DMS 273 (cell line): ENCODE data around the gene FAM120A.

Source experiments
- DNase-seq: peaks from one replicate; lab custom pipeline; 2025; ENCODE audit not compliant: unreplicated experiment; lab: John Stamatoyannopoulos, UW

FAM120A gene

DNA sequence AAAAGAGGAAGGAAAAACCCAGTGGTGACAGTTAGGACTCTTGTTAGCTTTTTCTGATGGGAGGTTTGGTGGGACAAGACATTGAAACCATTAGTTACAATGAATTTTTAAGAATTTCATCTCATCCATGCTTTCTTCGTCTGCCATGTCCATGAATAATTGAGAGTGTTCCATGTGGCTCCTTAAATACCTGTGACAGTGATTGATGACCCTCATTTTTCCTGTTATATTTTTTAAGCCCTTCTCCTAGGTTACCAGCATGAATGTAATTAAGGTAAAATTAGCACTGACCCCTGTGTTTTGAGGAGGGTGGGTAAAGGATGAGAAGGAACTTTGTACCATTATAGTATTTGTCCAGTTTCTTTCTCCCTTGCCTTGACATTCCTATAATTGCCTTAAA lies 101.4 kb downstream of the FAM120A start:
- no peak for DNase-seq

DNA sequence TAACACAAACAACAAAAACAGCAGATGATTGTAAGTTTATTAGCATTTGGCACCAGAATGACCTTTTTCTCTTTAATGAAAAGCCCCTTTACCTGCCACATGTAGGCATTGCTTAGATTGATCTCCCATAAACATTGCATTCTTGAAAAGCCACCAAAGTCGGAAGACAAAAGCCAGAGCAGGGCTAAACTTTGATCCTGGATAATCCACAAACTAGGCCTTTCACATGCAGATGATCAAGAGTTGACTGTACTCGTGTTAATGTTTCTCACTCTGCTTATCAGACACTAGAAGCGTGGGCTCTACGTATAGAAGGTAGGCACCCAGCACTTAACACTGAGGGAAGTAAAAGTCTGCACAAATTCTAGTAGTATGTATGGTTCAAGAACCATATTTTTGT lies 103.9 kb downstream of the FAM120A start:
- DNase-seq: no peak

DNA sequence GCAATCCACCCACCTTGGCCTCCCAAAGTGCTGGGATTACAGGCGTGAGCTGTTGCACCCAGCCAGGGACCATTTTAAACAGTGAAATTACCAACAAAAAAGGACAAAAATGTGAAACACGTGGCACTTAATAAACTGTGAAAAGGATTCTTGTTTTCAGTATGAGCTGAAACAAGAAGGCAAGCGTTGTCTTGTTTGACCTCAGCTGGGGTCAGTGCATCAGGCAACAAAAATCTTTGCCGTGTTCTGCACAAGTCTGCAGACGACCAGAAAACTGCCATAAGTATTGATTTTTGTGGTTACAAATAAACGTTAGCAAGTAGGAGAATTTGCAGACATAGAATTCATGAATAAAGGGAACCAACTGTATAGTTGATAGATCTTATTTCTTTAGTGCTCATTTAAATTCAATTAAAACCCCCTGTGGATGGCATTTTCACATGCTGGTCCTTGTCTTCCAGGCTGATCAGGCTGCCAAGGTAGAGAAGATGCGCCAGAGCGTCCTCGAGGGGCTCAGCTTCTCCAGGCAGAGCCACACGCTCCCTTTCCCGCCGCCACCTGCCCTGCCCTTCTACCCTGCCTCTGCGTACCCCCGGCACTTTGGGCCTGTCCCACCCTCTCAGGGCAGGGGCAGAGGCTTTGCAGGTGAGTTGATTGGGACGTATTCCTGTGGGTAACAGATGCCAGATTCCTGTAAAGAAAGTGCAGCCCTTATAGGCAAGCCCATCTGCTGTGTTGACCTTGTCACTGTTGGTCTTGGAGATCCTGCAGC lies 106.1 kb downstream of the FAM120A start:
- no peak for DNase-seq

DNA sequence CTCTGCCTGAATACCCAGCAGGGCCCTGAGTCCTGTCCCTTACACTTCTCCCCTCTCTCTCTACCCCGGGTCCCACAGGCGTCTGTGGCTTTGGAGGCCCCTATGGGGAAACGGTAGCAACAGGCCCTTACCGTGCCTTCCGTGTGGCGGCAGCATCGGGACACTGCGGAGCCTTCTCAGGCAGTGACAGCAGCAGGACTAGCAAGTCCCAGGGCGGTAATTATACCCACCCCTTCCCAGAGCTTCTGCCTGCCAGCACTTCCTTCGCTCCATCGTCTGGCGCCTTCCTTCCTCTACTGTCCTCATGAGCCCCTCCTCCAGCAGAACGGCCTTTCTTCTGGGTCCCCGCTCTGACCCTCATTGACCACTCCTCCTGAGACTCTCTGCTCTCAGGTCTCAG lies 107.0 kb downstream of the FAM120A start:
- DNase-seq: no peak

DNA sequence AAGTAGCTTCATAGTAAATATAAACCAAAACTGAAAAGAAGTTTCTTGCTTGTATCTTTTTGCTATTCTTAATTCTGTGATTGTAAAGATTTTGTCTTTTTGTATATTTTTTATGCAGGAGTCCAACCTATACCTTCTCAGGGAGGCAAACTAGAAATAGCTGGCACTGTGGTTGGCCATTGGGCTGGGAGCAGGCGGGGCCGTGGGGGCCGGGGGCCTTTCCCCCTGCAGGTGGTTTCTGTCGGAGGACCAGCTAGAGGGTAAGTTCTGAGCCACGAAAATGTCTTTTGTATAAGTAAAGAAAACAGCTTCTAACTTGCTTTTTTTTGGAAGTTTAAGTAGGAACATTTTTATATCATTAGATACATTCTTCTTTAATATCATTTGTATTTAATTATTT lies 109.5 kb downstream of the FAM120A start:
- no peak for DNase-seq

DNA sequence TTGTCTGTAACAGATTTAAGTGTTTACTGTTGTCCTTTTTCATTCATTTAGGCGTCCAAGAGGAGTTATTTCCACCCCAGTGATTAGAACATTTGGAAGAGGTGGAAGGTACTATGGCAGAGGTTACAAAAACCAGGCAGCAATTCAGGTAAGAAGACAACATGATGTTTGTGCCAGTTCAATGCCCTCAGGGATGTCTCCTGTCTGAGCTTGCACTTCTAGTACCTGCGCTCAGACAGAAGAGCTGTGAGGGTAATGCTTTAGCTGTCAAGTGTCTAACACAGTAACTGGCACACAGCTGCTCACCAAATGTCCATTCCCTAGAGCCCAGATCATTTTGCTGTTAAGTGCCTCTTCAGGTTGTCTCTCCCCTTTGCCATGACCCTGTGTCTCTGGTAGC lies 110.7 kb downstream of the FAM120A start:
- no peak for DNase-seq

DNA sequence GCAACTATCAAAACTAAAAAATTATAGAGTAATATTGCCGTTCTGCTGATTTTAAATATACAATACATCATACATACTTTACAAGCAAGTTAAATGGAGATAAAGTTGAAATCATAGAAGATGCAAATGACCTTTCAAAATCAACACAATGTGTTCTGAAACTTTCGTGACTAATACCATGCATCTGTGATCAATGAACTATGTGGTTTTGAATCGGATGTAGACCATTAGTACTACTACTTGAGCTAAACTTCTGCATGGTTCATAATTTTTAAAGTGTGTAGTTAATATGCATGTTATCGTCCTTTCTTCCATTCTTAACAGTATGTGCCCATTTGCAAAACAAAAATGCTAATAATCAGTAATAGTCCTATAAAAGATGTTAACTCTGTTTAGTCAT lies 113.6 kb downstream of the FAM120A start:
- no peak for DNase-seq

DNA sequence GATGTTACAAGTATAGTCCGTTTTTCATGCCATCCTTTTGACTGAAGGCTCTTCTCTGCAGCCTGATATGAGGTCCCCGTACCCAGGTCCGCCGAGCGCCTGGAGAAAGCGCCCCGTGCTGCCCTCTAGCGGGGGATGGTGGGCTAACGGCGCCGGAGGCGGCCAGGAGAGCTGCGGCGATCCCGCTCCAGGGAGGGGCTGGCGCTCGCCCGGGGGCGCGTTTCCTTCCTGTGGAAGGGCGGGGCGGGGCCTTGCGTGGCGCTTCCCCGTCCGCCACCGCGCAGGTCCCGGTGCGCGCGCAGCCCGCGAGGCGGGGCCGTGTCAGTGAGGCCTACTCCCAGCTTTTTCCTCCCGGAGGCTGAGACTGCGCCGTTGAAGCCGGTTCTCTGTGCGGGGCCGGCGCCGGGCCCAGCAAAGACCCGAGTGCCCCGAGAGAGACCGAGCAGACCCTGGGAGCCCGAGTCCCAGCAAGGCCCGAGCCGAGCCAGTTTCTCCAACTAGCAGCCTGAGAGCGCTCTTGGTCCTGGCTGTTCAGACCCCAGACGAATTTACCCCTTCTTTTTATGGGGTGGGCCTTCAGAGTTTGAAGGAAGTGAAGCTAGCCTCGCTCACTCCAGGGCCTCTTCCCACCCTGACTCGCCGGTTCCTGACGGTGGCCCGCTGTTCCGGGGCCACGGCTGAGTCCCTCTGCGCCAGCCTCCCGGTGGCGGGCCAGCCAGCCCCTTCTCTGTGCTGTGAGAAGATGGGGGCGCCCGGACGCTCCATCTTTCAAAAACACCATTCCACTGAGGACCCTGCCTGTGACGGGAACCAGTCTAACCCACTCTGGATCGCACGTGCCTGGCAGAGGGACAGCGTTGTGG lies 115.2 kb downstream of the FAM120A start:
- DNase-seq: peak; percentile 98

DNA sequence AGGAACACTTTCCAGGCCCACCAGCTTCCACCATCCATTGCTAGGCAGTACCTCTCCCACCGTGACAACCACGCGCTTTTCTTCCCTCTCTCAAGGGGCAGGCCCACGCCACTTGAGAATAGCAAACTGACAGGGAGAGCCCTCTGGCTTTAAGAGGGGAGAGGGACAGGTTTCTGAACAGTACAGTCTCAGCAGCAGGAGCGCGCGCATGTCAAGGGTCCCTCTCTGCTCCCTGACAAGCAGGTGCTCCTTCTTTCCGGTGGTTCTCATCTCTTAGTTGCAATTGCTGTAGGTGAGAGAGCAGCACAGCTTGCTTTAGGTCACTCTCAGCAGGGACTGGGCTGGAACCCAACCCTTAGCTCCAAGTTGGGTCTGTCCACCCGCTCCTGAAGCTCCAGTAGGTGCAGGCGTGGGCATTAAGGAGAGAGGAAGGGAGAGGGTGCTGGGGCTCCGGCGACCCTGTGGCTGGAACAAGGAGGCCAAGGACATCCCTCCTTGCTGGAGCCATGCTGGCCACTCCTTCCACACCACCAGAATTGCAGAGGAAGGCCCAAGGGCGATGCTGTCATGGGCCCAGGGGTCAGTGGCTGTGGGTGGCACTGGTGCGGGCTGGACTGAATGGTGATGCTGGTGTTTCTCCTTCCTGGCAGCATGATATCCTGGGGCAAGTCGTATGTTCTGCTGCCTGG lies 115.9 kb downstream of the FAM120A start:
- peak; percentile 31 for DNase-seq

DNA sequence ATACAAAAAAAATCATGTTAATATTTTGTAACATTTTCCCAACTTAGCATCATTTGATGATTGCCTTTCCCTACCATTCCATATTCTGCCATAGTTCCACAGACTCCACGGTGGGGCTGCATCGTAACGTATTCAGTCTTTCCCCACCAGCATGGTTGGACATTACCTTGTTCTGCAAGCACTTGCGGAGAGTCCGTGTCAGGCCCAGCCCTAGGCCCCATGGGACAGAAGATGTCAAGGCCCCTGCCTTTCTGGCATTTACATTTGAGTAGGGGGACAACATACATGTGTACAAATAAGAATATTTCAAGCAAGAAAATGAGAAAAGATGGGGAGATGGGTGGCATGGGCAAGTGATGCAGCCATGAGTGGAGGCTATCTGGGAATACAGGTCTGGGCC lies 116.7 kb downstream of the FAM120A start:
- DNase-seq: no peak

DNA sequence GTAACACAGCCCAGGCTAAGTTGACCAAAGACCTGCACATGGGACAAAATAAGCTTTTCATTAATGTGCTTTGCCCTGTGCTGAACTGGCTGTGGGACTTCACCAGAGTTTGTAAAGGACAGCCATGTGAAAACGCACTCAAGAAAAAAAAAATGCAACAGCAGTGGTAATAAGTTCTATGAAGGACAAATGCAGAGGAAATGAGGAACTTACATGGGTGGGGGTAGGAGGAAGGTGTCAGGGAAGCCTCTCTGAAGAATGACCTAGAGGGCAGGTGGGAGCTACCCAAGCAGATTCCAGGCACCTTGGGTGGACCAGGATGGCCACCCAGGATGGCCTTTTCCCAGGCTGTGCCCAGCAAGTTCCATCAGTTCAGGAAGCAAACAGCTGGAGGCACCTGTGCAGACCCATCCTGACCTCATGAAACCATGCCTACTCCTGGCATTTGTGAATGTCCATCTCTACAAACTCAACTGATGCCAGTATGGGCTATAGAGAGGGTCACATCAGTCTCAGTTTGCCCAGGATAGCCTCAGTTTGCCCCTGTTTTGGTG lies 118.2 kb downstream of the FAM120A start:
- DNase-seq: no peak

DNA sequence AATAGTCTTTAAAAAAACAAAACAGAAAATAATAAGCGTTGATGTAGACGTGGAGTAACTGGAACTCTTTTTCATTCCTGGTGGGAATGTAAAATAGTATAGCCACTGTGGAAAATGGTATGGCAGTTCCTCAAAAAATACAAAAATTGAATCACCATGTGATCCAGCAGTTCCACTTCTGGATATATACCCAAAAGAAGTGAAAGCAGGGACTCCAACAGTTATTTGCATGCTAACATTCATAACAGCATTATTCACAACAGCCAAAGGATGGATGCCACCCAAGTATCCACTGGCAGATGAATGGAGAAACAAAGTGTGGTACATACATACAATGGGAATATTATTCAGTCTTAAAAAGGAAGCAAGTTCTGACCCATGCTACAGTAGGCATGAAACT lies 120.7 kb downstream of the FAM120A start:
- DNase-seq: no peak

DNA sequence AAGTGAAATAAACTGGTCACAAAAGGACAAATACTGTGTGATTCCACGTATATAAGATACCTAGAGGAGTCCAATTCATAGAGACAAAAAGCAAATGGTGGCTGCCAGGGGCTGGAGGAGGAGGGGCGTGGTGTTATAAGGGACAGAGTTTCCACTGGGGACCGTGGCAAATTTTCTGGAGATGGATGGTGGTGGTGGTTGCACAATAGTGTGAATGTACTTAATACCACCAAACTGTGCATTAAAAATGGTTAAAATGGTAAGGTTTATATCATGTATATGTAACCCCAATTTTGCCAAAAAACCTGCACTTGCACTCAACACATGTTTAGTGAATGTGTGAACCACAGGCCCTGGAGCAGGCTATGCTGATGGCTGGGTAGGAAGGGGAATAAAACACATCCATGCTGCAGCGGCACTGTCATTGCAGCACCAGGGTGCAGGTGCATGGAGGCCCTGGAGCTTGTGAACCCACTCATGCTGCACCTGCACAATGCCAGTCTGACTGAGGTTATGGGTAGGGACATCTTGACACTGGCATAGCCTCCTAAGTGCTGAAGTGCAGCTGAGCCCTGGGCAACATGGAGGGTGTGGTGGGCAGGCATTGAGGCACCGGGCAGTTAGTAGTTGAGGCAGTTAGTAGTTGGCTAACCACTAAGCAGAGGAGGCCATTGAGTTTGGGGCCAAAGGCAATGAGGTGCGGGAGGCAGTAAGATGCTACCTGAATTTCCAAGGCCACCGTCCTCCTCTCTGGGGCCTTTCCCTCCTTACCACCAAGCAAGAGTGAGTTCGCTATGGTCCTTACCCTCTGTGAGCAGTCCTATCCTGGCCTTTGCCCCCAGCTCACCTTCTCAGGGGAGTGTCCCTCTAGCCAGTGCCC lies 121.4 kb downstream of the FAM120A start:
- no peak for DNase-seq

DNA sequence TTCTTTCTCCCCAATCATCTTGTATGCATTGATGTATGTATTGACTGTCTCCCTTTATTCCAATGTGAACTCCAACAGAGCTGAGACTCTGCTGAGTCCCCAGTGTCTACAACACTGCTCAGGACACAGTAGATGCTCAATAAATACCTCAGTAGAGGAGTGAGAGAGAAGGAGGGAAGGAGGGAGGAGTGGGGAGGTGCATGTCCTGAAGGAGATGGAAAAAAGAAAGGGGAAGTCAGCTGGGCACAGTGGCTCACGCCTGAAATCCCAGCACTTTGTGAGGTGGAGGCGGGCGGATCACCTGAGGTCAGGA lies 122.0 kb downstream of the FAM120A start:
- DNase-seq: no peak

DNA sequence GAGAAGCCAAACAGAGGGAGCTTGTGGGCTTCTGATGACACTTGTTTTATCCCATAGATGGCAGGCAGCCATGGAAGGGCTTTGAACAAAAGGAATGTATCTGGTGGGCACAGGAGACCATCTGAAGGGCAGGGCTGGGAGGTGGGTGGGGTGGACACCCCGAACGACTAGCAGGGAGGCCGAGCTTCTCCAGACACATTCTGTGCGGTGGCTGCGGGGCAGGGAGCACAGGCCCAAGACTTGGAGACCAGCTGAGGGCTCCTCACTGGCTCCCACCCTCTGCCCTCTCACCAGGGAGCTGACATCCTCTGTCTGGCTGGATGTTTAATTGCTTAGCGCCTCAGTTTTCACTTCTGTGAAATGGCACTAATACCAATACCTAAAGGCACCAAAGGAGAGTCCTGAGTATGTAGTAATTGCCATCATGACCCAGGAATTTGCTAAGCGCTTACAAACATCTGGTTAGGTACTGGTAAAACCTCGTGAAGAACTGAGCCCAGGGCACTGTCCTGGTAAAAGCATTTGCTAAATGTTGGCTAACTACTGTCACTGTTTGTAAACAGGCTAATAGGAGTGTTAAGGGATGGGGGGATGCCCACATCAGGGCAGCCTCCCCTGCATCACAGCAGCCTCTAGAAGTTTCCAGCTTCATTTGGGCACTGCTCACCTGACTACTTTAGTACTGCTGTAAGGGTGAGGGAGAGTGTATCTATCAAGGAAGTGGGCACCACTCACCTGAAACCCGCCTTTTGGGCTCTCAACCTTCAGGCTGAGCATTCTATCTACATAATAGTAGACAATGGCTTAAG lies 122.8 kb downstream of the FAM120A start:
- DNase-seq: no peak

DNA sequence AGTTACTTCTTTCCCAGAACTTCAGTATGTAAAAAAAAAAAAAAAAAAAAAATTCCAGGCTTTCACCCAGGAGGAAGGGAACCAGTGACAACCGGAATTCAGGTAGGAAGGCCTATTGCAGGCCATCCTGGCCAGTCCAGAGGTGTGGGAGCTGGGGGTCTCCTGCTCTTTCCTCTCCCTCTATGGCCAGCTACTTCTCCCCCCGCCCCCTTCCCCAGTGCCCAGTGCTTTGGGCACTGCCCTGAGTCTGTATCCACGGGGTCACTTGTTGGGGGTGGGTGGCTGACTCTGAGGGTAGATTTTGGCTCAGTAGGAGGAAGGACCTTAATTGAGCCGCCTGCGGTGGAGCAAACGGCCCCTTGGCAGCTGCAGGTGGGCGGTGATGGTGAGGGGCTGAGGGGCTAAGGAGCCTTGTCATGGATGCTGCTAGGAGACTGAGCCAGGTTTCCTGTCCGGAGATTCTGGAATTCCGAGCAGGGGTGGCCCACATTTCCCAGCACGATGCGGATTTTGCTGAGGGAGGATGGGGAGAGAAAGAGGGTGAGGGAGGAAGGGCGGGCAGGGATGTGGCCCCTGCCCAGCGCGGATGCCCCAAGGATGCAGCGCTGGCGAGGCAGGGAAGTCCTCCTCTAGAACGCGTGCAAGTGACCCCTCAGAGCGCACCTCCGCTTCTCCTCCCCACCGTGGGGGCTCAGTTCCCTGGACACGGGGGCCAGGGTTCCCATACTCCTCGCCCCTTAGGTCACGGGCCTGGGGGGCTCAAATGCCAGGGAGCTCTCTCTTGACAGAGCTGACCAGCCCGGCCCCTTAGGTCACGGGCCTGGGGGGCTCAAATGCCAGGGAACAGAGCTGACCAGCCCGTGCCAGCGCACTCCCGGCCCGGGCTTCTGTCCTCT lies 123.7 kb downstream of the FAM120A start:
- DNase-seq: no peak

DNA sequence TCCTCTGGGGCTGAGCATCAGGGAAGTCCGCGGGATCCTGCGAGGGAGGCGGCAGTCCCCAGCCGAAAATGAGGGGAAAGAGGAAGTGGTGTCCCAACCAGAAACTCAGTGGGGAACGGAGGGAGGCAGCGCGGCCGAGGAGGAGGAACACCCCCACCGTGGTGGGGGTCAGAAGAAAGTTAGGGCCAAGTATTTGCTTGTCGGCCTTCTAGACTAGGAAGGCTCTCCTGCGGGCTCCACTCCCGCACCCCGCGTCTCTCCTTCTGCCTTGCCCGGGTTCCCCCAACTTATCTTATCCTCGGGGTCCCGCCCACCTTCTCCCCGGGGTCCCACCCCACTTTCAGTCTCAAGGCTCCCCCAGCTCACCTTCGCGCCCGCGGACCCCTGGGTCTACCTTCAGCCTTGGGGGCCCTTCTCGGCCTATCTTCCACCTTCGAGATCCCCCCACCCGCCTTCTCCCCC lies 124.3 kb downstream of the FAM120A start:
- peak; percentile 60 for DNase-seq

DNA sequence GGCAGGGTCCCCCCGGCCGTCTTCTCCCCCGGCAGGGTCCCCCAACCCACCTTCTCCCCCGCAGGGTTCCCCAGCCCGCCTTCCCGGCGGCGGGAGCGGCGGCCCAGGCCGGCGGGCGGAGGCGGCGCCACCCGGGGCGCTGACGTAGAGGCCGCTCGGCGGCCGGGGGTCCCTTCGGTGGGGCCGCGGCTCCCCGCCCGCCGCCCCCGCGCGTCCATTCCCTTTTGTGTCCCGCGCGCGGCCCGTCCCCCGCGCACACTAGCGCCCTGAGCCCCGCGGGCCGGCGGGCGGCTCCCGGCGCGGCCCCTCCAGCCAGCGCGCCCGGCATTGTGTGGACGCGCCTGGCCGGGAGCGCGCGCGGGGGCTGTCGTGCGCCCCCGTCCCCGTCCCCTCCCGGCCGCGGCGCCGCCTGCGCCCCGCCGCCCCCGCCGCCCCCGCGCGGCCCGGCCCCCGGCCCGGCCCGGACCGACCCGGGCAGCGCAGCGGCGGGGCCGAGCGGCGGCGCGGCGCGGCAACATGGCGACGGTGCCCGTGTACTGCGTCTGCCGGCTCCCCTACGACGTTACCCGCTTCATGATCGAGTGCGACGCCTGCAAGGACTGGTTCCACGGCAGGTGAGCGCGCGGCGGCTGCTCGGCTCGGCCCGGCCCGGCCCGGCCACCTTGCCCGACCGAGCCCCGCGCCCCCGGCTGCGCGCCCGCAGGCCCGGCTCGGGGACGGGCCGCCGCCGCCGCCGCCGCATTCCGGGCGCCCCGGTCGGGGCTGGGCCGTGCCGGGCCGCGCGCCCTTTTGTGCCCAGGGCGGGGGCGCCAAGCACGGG lies 125.0 kb downstream of the FAM120A start, which contains the start of gene PHF2:
Gene PHF2 (plus strand): TSS at position 327 of the 820 bp plus-strand sequence. CDS start 190 bp downstream, at position 517.
- DNase-seq: peak; percentile 69
